Measurements from ENCODE around the gene CDH4. TPM values are rescaled to one million over a fixed set of nuclear protein-coding genes. Genes with fewer than 3 reads are reported as not detected.
A peak's percentile ranks its signal among the peaks of the same experiment; 100 is the strongest.

Gene CDH4
- total and polyA plus RNA-seq, 2 of the 4 experiments (the other 2 are of a cell fraction), result 1.6 to 3.5 TPM

GRCh38 chr20:61429458-61430227 lies 177.6 kb downstream of the CDH4 start:
- no peak overlapping the region for H4K5ac ChIP-seq (ENCODE audit: low read depth, low read length)
- no peaks in the 10 kb centered on the region for H3K9me3 ChIP-seq (ENCODE audit: control insufficient read depth, insufficient read depth, low read length)
- H2AK9ac ChIP-seq (replicated peaks; ENCODE audit: low read depth, low read length, poor library complexity), result no peak overlapping the region
- no peak overlapping the region for H2BK15ac ChIP-seq (ENCODE audit: low read depth, low read length)
- H2BK120ac ChIP-seq (ENCODE audit: low read depth, low read length), result no peak overlapping the region
- BruUV-seq (replicated peaks), result no TSS peak
- intact Hi-C loops (cut with micrococcal nuclease) (no loop called here), dilution Hi-C loops (cut with HindIII; ENCODE audit: low sequenced_read_pairs, unreplicated experiment) (no loop called here), in situ Hi-C loops (cut with MboI; ENCODE audit: low sequenced_read_pairs) (no loop called here)
- H4K8ac ChIP-seq (ENCODE audit: low read depth in 2 of 2, low read length in 2 of 2), result no peak overlapping the region
- no peak overlapping the region for H3K14ac ChIP-seq (replicated peaks; ENCODE audit: low read depth, low read length)
- 0 out of 2 replicates have a peak, but pooled peaks cover 2% of the 10 kb centered on the region for H3K9me1 ChIP-seq (ENCODE audit: insufficient read depth, low read length)
- no peak overlapping the region for H3K4me2 ChIP-seq (ENCODE audit: low read depth, low read length)
- no peak overlapping the region for H2BK20ac ChIP-seq (ENCODE audit: low read depth, low read length)
- ATAC-seq (ENCODE audit: low read depth) (no peak), DNase-seq (no peak)
- CTCF ChIA-PET, result no interaction called here
- no peak overlapping the region for H2AK5ac ChIP-seq (ENCODE audit: low read depth, low read length)
- no peaks in the 10 kb centered on the region for H4K20me1 ChIP-seq (ENCODE audit: insufficient read depth, low read length)
- H3K18ac ChIP-seq (ENCODE audit: low read depth, low read length), result no peak overlapping the region
- POLR2A ChIA-PET (ENCODE audit: unreplicated experiment), result no interaction called here
- H3K27me3 ChIP-seq (ENCODE audit: control insufficient read depth, insufficient read depth, low read length), result no peaks in the 10 kb centered on the region
- no peak overlapping the region for H3K23ac ChIP-seq (ENCODE audit: low read depth, low read length)
- H3K56ac ChIP-seq (ENCODE audit: extremely low read depth, insufficient read depth, low read length), result no peak overlapping the region
- H3K36me3 ChIP-seq (ENCODE audit: control insufficient read depth, insufficient read depth, low read length), result no peaks in the 10 kb centered on the region
- H3K27ac ChIP-seq (ENCODE audit: insufficient read depth, low read length), result no peak overlapping the region
- no peak overlapping the region for H3K9ac ChIP-seq (ENCODE audit: low read depth, low read length)
- no peak overlapping the region for H3K4ac ChIP-seq (ENCODE audit: low read depth, low read length)
- 100% methylated on average over 3 of the region's 4 CpGs; no CpG with 5 or more reads in 1 of the 2 experiments for WGBS, 2 experiments (ENCODE audit: extremely low coverage in 2 of 2, insufficient read length in 1 of 2)
- H2BK5ac ChIP-seq (ENCODE audit: low read depth, low read length, poor library complexity, severe bottlenecking), result peak overlapping the region; percentile 11
- H3K4me1 ChIP-seq (ENCODE audit: control insufficient read depth, insufficient read depth, low read length), result no peaks in the 10 kb centered on the region
- H3K4me3 ChIP-seq (ENCODE audit: insufficient read depth, low read depth, low read length), result no peak overlapping the region
- H2AFZ ChIP-seq (replicated peaks; ENCODE audit: low read length, poor library complexity), result no peak overlapping the region
- no peak overlapping the region for H4K91ac ChIP-seq (ENCODE audit: insufficient read depth, low read depth, low read length)
- no peak for TF ChIP-seq SMC3 (IDR thresholded peaks at IDR 0.05; ENCODE audit: low read depth, low read length)
- TF ChIP-seq MAFK (IDR thresholded peaks at IDR 0.05; ENCODE audit: low read depth, low read length), result peak; percentile 66
- no peak for TF ChIP-seq MAZ (IDR thresholded peaks at IDR 0.05; ENCODE audit: borderline replicate concordance, low read depth, low read length)
- TF ChIP-seq POLR2A (IDR thresholded peaks at IDR 0.05; ENCODE audit: low read depth, low read length), result no peak
- TF ChIP-seq ELK1 (IDR thresholded peaks at IDR 0.05; ENCODE audit: borderline replicate concordance, low read depth, low read length), result no peak
- H3K79me1 ChIP-seq (ENCODE audit: low read depth in 1 of 2, low read length in 2 of 2), result no peaks in the 10 kb centered on the region

Measured in IMR-90 (cell line).